Neural progenitor cell (in vitro differentiated cells): ENCODE measurements around the gene PLPPR2. TPM values are rescaled to one million over a fixed set of nuclear protein-coding genes. Genes with fewer than 3 reads are reported as not detected.

ENCODE experiments used
- DNase-seq: peaks from one replicate; pipeline ENCODE4 v3.0.0-alpha.2; 2016; ENCODE audit warnings: low spot score
- H2AFZ ChIP-seq: fragments of 200-600 bp; sonication (generic); replicated peaks from 2 replicates; pipeline ENCODE4 v1.6.1; 2016; ENCODE audit warnings: antibody characterized with exemption
- H3F3A ChIP-seq: fragments of 200-600 bp; sonication (generic); 2 replicates; pipeline ENCODE4 v1.6.1; 2016; ENCODE audit warnings: antibody characterized with exemption, low read depth
- H3K27ac ChIP-seq: fragments of 200-600 bp; sonication (generic); 2 replicates; pipeline ENCODE4 v1.5.1; 2016; ENCODE audit warnings: mild to moderate bottlenecking
- H3K27me3 ChIP-seq: fragments of 200-600 bp; sonication (generic); 2 replicates; pipeline ENCODE4 v1.6.1; 2016; ENCODE audit warnings: mild to moderate bottlenecking, moderate library complexity
- H3K36me3 ChIP-seq: fragments of 200-600 bp; sonication (generic); 2 replicates; pipeline ENCODE4 v1.5.1; 2016
- H3K4me1 ChIP-seq: fragments of 200-600 bp; sonication (generic); 2 replicates; pipeline ENCODE4 v1.6.1; 2016; ENCODE audit warnings: mixed run types
- H3K4me2 ChIP-seq: fragments of 200-600 bp; sonication (generic); 2 replicates; pipeline ENCODE4 v1.6.1; 2016
- H3K4me3 ChIP-seq: fragments of 200-600 bp; sonication (generic); 2 replicates; pipeline ENCODE4 v1.5.1; 2016
- H3K79me2 ChIP-seq: fragments of 200-600 bp; sonication (generic); 2 replicates; pipeline ENCODE4 v1.6.1; 2016; ENCODE audit warnings: low read depth
- H3K9ac ChIP-seq: fragments of 200-600 bp; sonication (generic); 2 replicates; pipeline ENCODE4 v1.6.1; 2016
- H3K9me3 ChIP-seq: fragments of 200-600 bp; sonication (generic); 2 replicates; pipeline ENCODE4 v1.5.1; 2016; ENCODE audit warnings: low read depth
- H4K20me1 ChIP-seq: fragments of 200-600 bp; sonication (generic); 2 replicates; pipeline ENCODE4 v1.6.1; 2016; ENCODE audit warnings: low read depth
- H3K27ac Mint-ChIP-seq: 3 replicates; pipeline ENCODE4 v1.8.0; 2021; ENCODE audit warnings: mixed read lengths
- H3K27me3 Mint-ChIP-seq: 2 replicates; pipeline ENCODE4 v1.8.0; 2022; ENCODE audit warnings: low read depth, mild to moderate bottlenecking, inconsistent platforms, moderate library complexity, mixed read lengths; ENCODE audit not compliant: insufficient read depth
- H3K36me3 Mint-ChIP-seq: 3 replicates; pipeline ENCODE4 v1.8.0; 2021; ENCODE audit warnings: mixed read lengths
- H3K4me1 Mint-ChIP-seq: 3 replicates; pipeline ENCODE4 v1.8.0; 2021; ENCODE audit warnings: mixed read lengths
- H3K4me3 Mint-ChIP-seq: 3 replicates; pipeline ENCODE4 v1.8.0; 2021; ENCODE audit warnings: mild to moderate bottlenecking, moderate library complexity, mixed read lengths
- H3K9me3 Mint-ChIP-seq: 3 replicates; pipeline ENCODE4 v1.8.0; 2020; ENCODE audit warnings: mixed read lengths
- CTCF ChIP-seq: fragments of 200-600 bp; sonication (generic); IDR thresholded peaks from 2 replicates; pipeline ENCODE4 v1.5.1; 2017; ENCODE audit warnings: antibody characterized with exemption, mild to moderate bottlenecking
- EZH2 ChIP-seq: fragments of 200-600 bp; sonication (generic); IDR thresholded peaks from 2 replicates; pipeline ENCODE4 v1.6.1; 2017; ENCODE audit warnings: antibody characterized with exemption, mild to moderate bottlenecking, moderate library complexity
- EZH2phosphoT487 ChIP-seq: fragments of 200-600 bp; sonication (generic); IDR thresholded peaks from 2 replicates; pipeline ENCODE4 v1.6.1; 2017; ENCODE audit warnings: antibody characterized with exemption
- total RNA-seq: library from RNA; depleted of rRNA; stranded (reverse); fragments of >200 nt; gene quantifications from 2 replicates; pipeline ENCODE4 v1.2.3, GENCODE V29; 2015; ENCODE audit warnings: low replicate concordance

Gene PLPPR2
- total RNA-seq, 1 donor from 2014 or later = 0.80 TPM

DNA sequence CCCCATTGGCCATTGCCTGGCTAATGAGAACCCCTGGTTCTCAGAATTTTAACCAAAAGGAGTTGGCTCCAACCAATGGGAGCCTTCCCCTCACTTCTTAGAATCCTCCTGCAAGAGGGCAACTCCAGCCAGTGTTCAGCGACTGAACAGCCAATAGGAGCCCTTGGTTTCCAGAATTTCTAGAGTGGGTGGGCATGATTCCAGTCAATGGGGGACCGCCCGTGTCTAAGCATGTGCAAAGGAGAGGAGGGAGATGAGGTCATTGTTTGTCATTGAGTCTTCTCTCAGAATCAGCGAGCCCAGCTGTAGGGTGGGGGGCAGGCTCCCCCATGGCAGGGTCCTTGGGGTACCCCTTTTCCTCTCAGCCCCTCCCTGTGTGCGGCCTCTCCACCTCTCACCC lies 9.7 kb downstream of the PLPPR2 start:
- H3K4me1 Mint-ChIP-seq = peaks cover 10% of the 10 kb centered on the region
- Histone ChIP-seq H3K4me3 (no peak overlapping the region), H3K4me1 (peaks cover 4% of the 10 kb centered on the region), H3K36me3 (no peaks in the 10 kb centered on the region), H3K9me3 (no peaks in the 10 kb centered on the region), H3K4me2 (no peak overlapping the region), H2AFZ (no peak overlapping the region), H3K27me3 (peaks cover 14% of the 10 kb centered on the region), H3K9ac (no peak overlapping the region), H3K27ac (no peak overlapping the region), H4K20me1 (peaks cover 36% of the 10 kb centered on the region), H3K79me2 (no peaks in the 10 kb centered on the region), H3F3A (peaks cover 6% of the 10 kb centered on the region)
- H3K27me3 Mint-ChIP-seq = peaks cover 3% of the 10 kb centered on the region
- H3K27ac Mint-ChIP-seq = no peak overlapping the region
- H3K9me3 Mint-ChIP-seq = no peaks in the 10 kb centered on the region
- TF ChIP-seq EZH2phosphoT487 = no peak
- no peak for TF ChIP-seq EZH2
- TF ChIP-seq CTCF = no peak
- H3K36me3 Mint-ChIP-seq = no peaks in the 10 kb centered on the region
- no peak for DNase-seq
- no peak overlapping the region for H3K4me3 Mint-ChIP-seq

DNA sequence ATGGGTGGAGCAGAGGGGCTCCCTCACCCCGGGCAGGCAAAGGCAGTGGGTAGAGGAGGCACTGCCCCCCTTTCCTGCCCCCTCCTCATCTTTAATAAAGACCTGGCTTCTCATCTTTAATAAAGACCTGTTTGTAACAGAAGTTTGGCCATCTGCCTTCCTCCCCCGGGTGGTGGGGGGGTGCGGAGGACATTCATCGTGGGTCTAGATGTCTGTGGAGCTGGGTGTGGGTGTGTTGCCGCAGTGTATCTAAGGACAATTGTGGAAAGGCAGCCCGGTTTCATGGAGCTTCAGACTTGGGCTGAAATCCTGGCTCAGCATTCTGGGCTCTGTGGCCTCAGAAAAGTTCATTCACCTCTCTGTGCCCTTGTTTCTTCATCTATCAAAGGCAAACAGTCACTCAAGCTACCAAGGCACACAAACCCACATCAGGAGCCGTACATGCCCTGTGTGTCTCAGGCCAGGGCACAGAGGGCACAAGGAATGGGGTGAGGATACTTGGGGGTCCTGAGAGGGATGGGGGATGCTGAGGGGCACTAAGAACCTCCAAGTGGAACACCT lies 10.4 kb downstream of the PLPPR2 start:
- peaks cover 10% of the 10 kb centered on the region for H3K4me1 Mint-ChIP-seq
- no peaks in the 10 kb centered on the region for H3K79me2 ChIP-seq
- TF ChIP-seq CTCF (no peak), EZH2phosphoT487 (no peak), EZH2 (no peak)
- H3K9me3 Mint-ChIP-seq = no peaks in the 10 kb centered on the region
- peaks cover 6% of the 10 kb centered on the region for H3F3A ChIP-seq
- no peak for DNase-seq
- no peak overlapping the region for H3K27ac ChIP-seq
- no peak overlapping the region for H3K4me3 Mint-ChIP-seq
- peaks cover 34% of the 10 kb centered on the region for H4K20me1 ChIP-seq
- H2AFZ ChIP-seq = no peak overlapping the region
- H3K27ac Mint-ChIP-seq = no peak overlapping the region
- H3K9me3 ChIP-seq = no peaks in the 10 kb centered on the region
- H3K27me3 Mint-ChIP-seq = no peaks in the 10 kb centered on the region
- H3K36me3 Mint-ChIP-seq = no peaks in the 10 kb centered on the region
- no peak overlapping the region for H3K4me3 ChIP-seq
- H3K4me1 ChIP-seq = peaks cover 4% of the 10 kb centered on the region
- no peak overlapping the region for H3K4me2 ChIP-seq
- no peak overlapping the region for H3K9ac ChIP-seq
- H3K27me3 ChIP-seq = peaks cover 7% of the 10 kb centered on the region
- H3K36me3 ChIP-seq = no peaks in the 10 kb centered on the region

DNA sequence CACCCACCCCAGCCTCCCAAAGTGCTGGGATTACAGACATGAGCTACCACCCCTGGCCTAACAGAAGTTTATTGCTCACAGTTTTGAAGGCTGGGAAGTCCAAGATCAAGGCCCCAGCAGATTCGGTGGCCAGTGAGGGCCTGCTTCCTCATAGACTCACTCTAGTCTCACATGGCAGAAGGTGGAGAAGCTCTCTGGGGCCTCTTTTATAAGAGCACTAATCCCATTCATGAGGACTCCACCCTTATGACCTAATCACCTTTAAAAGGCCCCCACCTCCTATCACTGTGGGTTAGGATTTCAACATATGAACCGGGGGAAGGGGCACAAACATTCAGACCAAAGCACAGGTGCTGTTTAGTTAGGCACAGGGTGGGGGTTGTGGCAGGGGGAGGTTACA lies 12.3 kb downstream of the PLPPR2 start:
- Mint-ChIP-seq H3K9me3 (no peaks in the 10 kb centered on the region), H3K36me3 (peaks cover 2% of the 10 kb centered on the region)
- TF ChIP-seq EZH2phosphoT487 = no peak
- TF ChIP-seq EZH2 = no peak
- TF ChIP-seq CTCF = no peak

More for the DNA sequence above, 12.3 kb downstream of the PLPPR2 start:
- no peaks in the 10 kb centered on the region for H3K79me2 ChIP-seq
- Mint-ChIP-seq H3K4me3 (no peak overlapping the region), H3K27me3 (no peaks in the 10 kb centered on the region), H3K27ac (no peak overlapping the region), H3K4me1 (peaks cover 3% of the 10 kb centered on the region)
- H2AFZ ChIP-seq = no peak overlapping the region
- H3K4me3 ChIP-seq = no peak overlapping the region
- H3K9me3 ChIP-seq = no peaks in the 10 kb centered on the region
- no peaks in the 10 kb centered on the region for H3K36me3 ChIP-seq
- H3K4me1 ChIP-seq = no peaks in the 10 kb centered on the region
- H3K27ac ChIP-seq = no peak overlapping the region
- H3K4me2 ChIP-seq = no peak overlapping the region
- H3K27me3 ChIP-seq = no peaks in the 10 kb centered on the region
- H4K20me1 ChIP-seq = peaks cover 20% of the 10 kb centered on the region
- no peak for DNase-seq
- H3K9ac ChIP-seq = no peak overlapping the region
- H3F3A ChIP-seq = peaks cover 4% of the 10 kb centered on the region
